Testis (tissue), 3 donors: Measurements from ENCODE around the gene MYO5B. TPM values are rescaled to one million over a fixed set of nuclear protein-coding genes. Genes with fewer than 3 reads are reported as not detected.

Source experiments
- DNase-seq: peaks from one replicate; pipeline ENCODE4 v3.0.0-alpha.2; 2019
- H3K27ac ChIP-seq, 2 donors: fragments of 200-600 bp; sonication (generic); one replicate each; pipeline ENCODE4 v1.5.1; 2019
- H3K27me3 ChIP-seq: fragments of 200-600 bp; sonication (generic); one replicate; pipeline ENCODE4 v1.5.1; 2019
- H3K36me3 ChIP-seq: fragments of 200-600 bp; sonication (generic); one replicate; pipeline ENCODE4 v1.5.1; 2017; ENCODE audit warnings: low read depth; ENCODE audit errors: missing control alignments
- H3K4me1 ChIP-seq: fragments of 200-600 bp; sonication (generic); one replicate; pipeline ENCODE4 v1.5.1; 2019
- H3K4me3 ChIP-seq, 2 donors: fragments of 200-600 bp; sonication (generic); one replicate each; pipeline ENCODE4 v1.5.1; 2017 to 2019
- H3K9me3 ChIP-seq: fragments of 200-600 bp; sonication (generic); one replicate; pipeline ENCODE4 v1.5.1; 2017
- POLR2A ChIP-seq: fragments of 450-650 bp; IDR thresholded peaks from one replicate; pipeline ENCODE4 v1.6.1; 2017; ENCODE audit warnings: antibody characterized with exemption, mild to moderate bottlenecking, moderate library complexity
- WGBS, 2 donors: methylation state at CpG; one replicate each; pipeline ENCODE4 v1.1.5; 2018; 5-methylcytosine and 5-hydroxymethylcytosine counted together
- intact Hi-C: fragments of 100-400 bp; cut with DNase I; formaldehyde crosslinking; loops from one replicate; pipeline ENCODE4 v1.15.1; 2023; ENCODE audit warnings: low total_unique reads
- polyA plus RNA-seq: library from polyadenylated mRNA; stranded (reverse); fragments of 350-450 nt; fragmentation: Illumina TruSeq; extraction: RNeasy Lipid Tissue Mini Kit (QIAGEN cat#74804); gene quantifications from one replicate; pipeline ENCODE4 v1.2.3, GENCODE V29; 2014; ENCODE audit warnings: low read depth, low replicate concordance; ENCODE audit not compliant: insufficient read depth
- total RNA-seq, 2 donors: library from RNA; depleted of rRNA; stranded (reverse); fragments of >200 nt; gene quantifications; one replicate each; pipeline ENCODE4 v1.2.3, GENCODE V29; 2016
- TF ChIP-seq, protein P1 (sequence below), 3 experiments: fragments of 450-650 bp in 2 of 3; fragments of 200-600 bp in 1 of 3; sonication (generic) in 1 of 3; IDR thresholded peaks; one replicate each; pipeline ENCODE4 v1.5.1; 2016 to 2019; ENCODE audit warnings: antibody characterized with exemption in 3 of 3, mild to moderate bottlenecking in 2 of 3, moderate library complexity in 1 of 3

Gene MYO5B
- total and polyA plus RNA-seq, 3 donors from 2014 or later, result 24.8 to 31.8 (median 26.1) TPM

DNA sequence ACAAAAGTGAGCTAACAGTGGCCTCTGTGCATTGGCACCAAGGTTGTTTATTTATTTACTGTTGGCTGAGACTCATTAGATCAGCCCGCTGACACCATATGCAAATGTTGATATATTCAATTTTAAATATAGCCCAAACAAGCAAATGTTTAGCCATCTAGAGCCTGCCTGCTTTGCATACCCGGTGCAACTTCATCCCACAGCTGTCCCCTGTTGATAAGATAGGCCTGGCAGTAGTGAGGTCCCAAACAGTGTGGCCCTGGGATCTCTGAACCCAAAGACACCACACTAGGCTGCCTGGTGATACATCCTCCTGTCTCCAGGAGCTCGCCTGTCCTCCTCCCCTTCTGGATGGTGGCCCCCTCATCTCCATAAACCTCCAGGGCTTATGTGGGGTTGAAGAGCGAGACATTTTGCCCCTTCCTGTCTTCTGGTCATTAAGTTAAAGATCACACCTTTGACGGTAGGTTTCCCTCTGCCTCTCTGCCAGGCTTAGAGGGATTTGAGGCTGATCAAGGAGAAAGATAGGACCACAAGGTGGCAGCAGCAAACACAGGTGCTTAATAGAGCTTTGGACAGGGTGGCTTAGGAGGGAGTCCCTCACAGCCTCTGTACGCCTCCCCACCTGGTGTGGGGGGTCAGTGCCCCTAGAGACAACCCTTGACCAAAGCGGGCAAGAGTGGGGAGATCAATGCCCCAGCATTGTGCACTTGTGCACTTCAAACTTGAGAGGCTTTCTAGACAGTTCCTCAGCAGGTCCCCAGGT is 23.7 kb upstream of the MYO5B start:
- DNase-seq, result peak; percentile 40
- no peaks in the 10 kb centered on the region for H3K4me1 ChIP-seq
- no peaks in the 10 kb centered on the region for H3K36me3 ChIP-seq
- intact Hi-C loops, result no loop called here
- TF ChIP-seq POLR2A, result no peak
- TF ChIP-seq, protein P1, sequence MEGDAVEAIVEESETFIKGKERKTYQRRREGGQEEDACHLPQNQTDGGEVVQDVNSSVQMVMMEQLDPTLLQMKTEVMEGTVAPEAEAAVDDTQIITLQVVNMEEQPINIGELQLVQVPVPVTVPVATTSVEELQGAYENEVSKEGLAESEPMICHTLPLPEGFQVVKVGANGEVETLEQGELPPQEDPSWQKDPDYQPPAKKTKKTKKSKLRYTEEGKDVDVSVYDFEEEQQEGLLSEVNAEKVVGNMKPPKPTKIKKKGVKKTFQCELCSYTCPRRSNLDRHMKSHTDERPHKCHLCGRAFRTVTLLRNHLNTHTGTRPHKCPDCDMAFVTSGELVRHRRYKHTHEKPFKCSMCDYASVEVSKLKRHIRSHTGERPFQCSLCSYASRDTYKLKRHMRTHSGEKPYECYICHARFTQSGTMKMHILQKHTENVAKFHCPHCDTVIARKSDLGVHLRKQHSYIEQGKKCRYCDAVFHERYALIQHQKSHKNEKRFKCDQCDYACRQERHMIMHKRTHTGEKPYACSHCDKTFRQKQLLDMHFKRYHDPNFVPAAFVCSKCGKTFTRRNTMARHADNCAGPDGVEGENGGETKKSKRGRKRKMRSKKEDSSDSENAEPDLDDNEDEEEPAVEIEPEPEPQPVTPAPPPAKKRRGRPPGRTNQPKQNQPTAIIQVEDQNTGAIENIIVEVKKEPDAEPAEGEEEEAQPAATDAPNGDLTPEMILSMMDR (IDR thresholded peaks at IDR 0.05), result no peak
- no peak overlapping the region for H3K4me3 ChIP-seq
- WGBS, 2 donors, result 68 to 72% methylated on average over 7 of the region's 7 CpGs
- H3K9me3 ChIP-seq, result no peaks in the 10 kb centered on the region
- no peaks in the 10 kb centered on the region for H3K27me3 ChIP-seq
- H3K27ac ChIP-seq, result no peak overlapping the region

DNA sequence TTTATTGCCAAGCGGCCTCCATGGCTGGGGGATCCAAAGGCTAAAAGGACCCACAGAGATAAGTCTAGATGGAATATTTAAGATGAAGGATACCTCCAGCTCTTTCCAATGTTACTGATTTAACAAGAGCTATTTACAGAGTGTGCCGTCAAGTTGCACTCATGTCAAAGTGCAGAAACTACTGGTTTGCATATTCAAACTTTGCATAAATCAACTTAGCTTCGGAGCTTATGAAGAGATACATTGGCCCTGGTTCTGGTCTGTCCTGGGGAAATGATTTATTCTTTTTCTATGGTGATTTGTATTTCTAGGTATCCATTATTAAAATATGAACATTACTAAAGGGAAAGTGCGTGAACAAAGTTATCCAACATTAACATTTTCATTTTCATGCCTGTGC is 14.4 kb upstream of the MYO5B start:
- no peaks in the 10 kb centered on the region for H3K4me1 ChIP-seq
- DNase-seq, result no peak
- WGBS, 2 donors, result 89 to 94% methylated on average over 4 of the region's 4 CpGs
- no peaks in the 10 kb centered on the region for H3K27me3 ChIP-seq
- no peaks in the 10 kb centered on the region for H3K36me3 ChIP-seq
- TF ChIP-seq, protein P1 (IDR thresholded peaks at IDR 0.05), result no peak
- TF ChIP-seq POLR2A, result no peak
- H3K4me3 ChIP-seq, result no peak overlapping the region
- intact Hi-C loops, result no loop called here
- H3K9me3 ChIP-seq, result no peaks in the 10 kb centered on the region
- no peak overlapping the region for H3K27ac ChIP-seq

DNA sequence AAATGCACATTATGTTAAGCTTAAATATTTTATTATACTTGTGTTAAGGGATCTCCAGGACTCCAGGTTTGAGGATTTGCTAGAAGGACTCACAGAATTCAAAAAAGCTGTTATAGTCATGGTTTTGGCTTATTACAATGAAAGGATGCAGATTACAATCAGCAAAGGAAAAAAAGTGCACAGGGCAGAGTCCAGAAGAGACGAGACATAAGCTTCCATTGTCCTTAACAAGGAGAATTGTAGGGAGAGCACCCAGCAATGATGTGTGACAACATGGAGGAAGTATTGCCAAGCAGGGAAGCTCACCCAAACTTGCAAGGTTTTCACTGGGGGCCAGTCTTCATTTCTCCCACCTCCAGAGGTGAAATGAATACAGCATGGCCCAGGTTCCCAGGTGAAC is 12.8 kb upstream of the MYO5B start:
- DNase-seq, result no peak
- WGBS, 2 donors, result 58 to 68% methylated on average over 1 of the region's 1 CpG
- no peak for TF ChIP-seq POLR2A
- TF ChIP-seq, protein P1 (IDR thresholded peaks at IDR 0.05), result no peak
- Histone ChIP-seq H3K4me1 (no peaks in the 10 kb centered on the region), H3K9me3 (no peaks in the 10 kb centered on the region), H3K27me3 (no peaks in the 10 kb centered on the region), H3K4me3 (no peak overlapping the region), H3K27ac (no peak overlapping the region), H3K36me3 (no peaks in the 10 kb centered on the region)
- intact Hi-C loops, result no loop called here

DNA sequence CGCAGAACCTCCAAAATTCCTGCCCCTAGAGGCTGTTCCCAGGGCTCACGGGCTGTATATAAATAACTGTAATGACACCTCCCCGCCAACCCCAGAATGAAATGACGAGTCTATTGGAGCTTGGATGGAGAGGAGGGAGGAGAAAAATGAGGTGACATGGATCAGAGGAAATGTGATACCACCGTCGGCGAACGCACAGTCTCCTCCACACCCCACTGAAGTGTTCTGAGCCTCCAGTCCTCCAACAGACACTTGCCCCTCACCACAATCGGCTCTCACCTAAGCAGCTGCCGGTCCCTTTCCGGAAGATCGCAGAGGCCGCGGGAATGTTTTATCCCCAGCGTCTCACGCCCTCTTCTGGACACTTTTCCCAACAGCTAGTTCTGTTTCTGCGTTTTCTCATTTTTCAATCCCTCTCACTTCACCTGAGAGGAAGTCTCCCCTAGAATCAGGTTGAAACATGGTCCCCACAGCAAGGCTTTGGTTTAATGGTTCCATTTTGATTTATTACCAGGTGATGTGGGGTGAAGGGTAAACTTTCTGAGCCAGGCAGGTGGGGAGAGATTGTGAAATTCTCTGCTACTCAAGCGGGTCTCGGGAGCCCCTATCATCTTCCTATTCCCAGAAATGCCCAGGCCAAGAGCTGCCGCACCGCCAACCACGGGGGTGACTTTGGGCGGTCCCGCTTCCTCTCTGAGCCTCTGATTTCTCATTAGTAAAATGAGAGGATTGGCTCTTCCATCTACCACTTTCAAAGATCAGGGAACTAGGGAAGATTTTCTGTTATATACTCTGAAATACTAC is 9.1 kb upstream of the MYO5B start:
- TF ChIP-seq, protein P1 (IDR thresholded peaks at IDR 0.05), result peak; percentile 22 to 53 (median 50)
- TF ChIP-seq POLR2A, result no peak
- Histone ChIP-seq H3K27me3 (no peaks in the 10 kb centered on the region), H3K36me3 (no peaks in the 10 kb centered on the region), H3K27ac (no peak overlapping the region), H3K4me3 (no peak overlapping the region), H3K9me3 (no peaks in the 10 kb centered on the region), H3K4me1 (no peaks in the 10 kb centered on the region)
- intact Hi-C loops, result no loop called here
- DNase-seq, result peak; percentile 67
- WGBS, 2 donors, result 32 to 35% methylated on average over 24 of the region's 24 CpGs
